K562 (cell line): ENCODE results near the gene EXOC3. TPM values are rescaled to one million over a fixed set of nuclear protein-coding genes. Genes with fewer than 3 reads are reported as not detected.
A peak's percentile ranks its signal among the peaks of the same experiment; 100 is the strongest.

Source experiments
- CBX3 ChIP-seq, 2 experiments: IDR thresholded peaks; 1 replicate in 1 of 2; 2 replicates in 1 of 2; pipeline ENCODE4 v1.6.1; 2012; ENCODE audit warnings: inconsistent platforms in 2 of 2, low read length in 2 of 2, borderline replicate concordance in 1 of 2, control low read depth in 1 of 2
- CSDE1 ChIP-seq, 2 experiments: fragments of 450-650 bp; IDR thresholded peaks; 2 replicates each; pipeline ENCODE4 v1.6.1; 2016; ENCODE audit warnings: mild to moderate bottlenecking in 1 of 2
- GABPB1 ChIP-seq: sonication (generic); formaldehyde crosslinking; IDR thresholded peaks from 2 replicates; pipeline ENCODE4 v1.8.0; 2022; ENCODE audit warnings: mild to moderate bottlenecking, missing genetic modification reagents
- HDGF ChIP-seq: fragments of 450-650 bp; IDR thresholded peaks from 2 replicates; pipeline ENCODE4 v1.6.1; 2016
- IFI16 ChIP-seq: fragments of 250-450 bp; sonication (Bioruptor Pico); IDR thresholded peaks from 2 replicates; pipeline ENCODE4 v2.1.2; 2022; ENCODE audit warnings: mild to moderate bottlenecking, inconsistent platforms
- MECOM ChIP-seq: fragments of 250-450 bp; sonication (Bioruptor Pico); IDR thresholded peaks from 2 replicates; pipeline ENCODE4 v1.8.0; 2022; ENCODE audit warnings: inconsistent platforms
- NCOA6 ChIP-seq: fragments of 450-650 bp; IDR thresholded peaks from 2 replicates; pipeline ENCODE4 v1.6.1; 2017; ENCODE audit warnings: mild to moderate bottlenecking
- NR1H2 ChIP-seq: sonication (generic); formaldehyde crosslinking; IDR thresholded peaks from 2 replicates; pipeline ENCODE4 v1.4.0; 2020; ENCODE audit warnings: mild to moderate bottlenecking, missing genetic modification reagents
- RBM15 ChIP-seq: fragments of 200-400 bp; formaldehyde crosslinking; IDR thresholded peaks from 2 replicates; pipeline ENCODE4 v1.6.1; 2018; ENCODE audit warnings: mild to moderate bottlenecking, low read length, moderate library complexity; ENCODE audit not compliant: insufficient read depth
- ZBED1 ChIP-seq: IDR thresholded peaks from 2 replicates; pipeline ENCODE4 v1.6.1; 2014
- ZFP30 ChIP-seq: fragments of 250-450 bp; sonication (Bioruptor Pico); IDR thresholded peaks from 2 replicates; pipeline ENCODE4 v1.8.0; 2022; ENCODE audit warnings: moderate library complexity, mild to moderate bottlenecking, inconsistent platforms, borderline replicate concordance
- polyA plus RNA-seq, 8 experiments: library from polyadenylated mRNA; depleted of rRNA in 4 of 8; stranded (reverse) in 5 of 8; unstranded in 3 of 8; fragments of >200 nt; fragmentation: Nextera tagmentation in 2 of 8; fragmentation: Illumina TruSeq in 1 of 8; extraction: Ambion mirVana in 2 of 8; extraction: Trizol in 1 of 8; gene quantifications; 2 replicates each; pipeline versions ENCODE4 v1.2.1 to v1.2.3, GENCODE V29; 2011 to 2014; ENCODE audit warnings: inconsistent platforms in 1 of 8, missing spikeins in 1 of 8
- total RNA-seq, 7 experiments: library from RNA; depleted of rRNA in 6 of 7; stranded (reverse); fragments of >200 nt in 6 of 7; fragmentation: Illumina TruSeq in 2 of 7; extraction: Trizol in 2 of 7; gene quantifications; 2 replicates each; pipeline versions ENCODE4 v1.2.1 to v1.2.3, GENCODE V29; 2011 to 2021; ENCODE audit warnings: low replicate concordance in 1 of 7
- TF ChIP-seq, protein P1 (sequence below): fragments of 450-650 bp; conservative IDR thresholded peaks from 2 replicates; pipeline ENCODE4 v1.6.1; 2016; ENCODE audit warnings: missing genetic modification characterization, low read depth, mild to moderate bottlenecking, missing compliant biosample characterization, moderate library complexity
- TF ChIP-seq, protein P2 (sequence below): fragments of 250-450 bp; sonication (Bioruptor Pico); IDR thresholded peaks from 2 replicates; pipeline ENCODE4 v1.4.0; 2020; ENCODE audit warnings: borderline replicate concordance
- TF ChIP-seq, protein P3 (sequence below): fragments of 200-800 bp; sonication (Bioruptor generic); IDR thresholded peaks from 2 replicates; pipeline ENCODE4 v1.6.1; 2017; ENCODE audit warnings: missing genetic modification characterization, missing compliant biosample characterization
- TF ChIP-seq, protein P4 (sequence below), 2 experiments: fragments of 450-650 bp; conservative IDR thresholded peaks; 2 replicates each; pipeline ENCODE4 v1.6.1; 2017; ENCODE audit warnings: mild to moderate bottlenecking in 2 of 2, moderate library complexity in 2 of 2
- TF ChIP-seq, protein P5 (sequence below): fragments of 450-650 bp; IDR thresholded peaks from 2 replicates; pipeline ENCODE4 v1.6.1; 2017; ENCODE audit warnings: antibody characterized with exemption
- TF ChIP-seq, protein P6 (sequence below): sonication (generic); formaldehyde crosslinking; IDR thresholded peaks from 2 replicates; pipeline ENCODE4 v1.5.0; 2020; ENCODE audit warnings: missing genetic modification reagents

The EXOC3 gene
- total and polyA plus RNA-seq, 9 of the 15 experiments (the other 6 are each of a cell fraction or from before 2014, with no cell fraction given): 1.4 to 41.9 (median 22.4) TPM

DNA sequence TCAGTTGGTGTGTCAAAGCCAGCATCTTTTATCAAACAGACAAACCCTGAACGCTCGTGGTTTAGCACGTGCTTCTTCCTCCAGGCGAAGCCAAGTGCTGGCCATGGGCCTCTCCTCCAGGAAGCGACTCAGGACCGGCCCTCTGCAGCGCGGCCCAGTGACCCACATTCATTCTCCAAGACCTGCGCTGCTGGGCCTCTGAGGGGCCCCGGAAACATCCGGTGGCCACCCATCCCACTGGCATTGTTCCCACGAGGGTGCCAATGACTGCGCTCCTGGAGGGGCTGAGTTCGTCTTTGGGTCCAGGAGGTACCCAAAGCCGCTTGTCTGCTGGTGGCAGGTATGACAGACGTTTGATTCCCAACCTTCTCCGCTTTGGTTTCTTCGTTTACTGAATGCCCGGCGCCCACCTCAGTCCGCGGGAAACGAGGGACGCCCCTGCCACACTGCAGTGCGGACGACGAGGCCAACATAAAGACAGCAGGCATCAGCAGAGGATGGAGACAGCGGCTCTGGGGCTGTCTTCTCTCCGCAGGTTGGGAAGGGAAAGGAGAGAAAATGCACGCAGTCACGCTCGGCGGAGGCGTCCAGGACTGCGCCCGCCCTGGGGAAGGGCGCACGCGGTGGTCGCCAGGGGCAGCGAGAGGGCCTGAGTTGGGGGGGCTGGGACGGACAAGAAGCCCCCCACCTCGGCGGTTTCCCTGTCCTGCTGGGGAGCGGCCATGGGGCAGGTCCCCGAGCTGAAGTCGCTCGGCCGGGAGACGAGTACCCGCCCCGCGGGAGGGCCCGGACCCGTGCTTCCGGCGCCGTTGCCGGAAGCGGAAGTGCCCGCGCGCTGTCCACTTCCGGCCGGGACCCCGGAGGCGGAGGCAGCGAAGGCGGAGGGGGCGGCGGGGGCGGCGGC is at the start of gene EXOC3 (continued):
- TF ChIP-seq GABPB1 (CRISPR knock-in tag): peak; percentile 95
- TF ChIP-seq CBX3 (IDR thresholded peaks at IDR 0.05; ENCODE audit: borderline replicate concordance in 1 of 2, low read length in 2 of 2): peak in 1 of 2 experiments; percentile 80; a peak in 1 of 3 replicates
- no peak for TF ChIP-seq ZFP30 (CRISPR knock-in tag)
- TF ChIP-seq ZBED1: no peak
- no peak for TF ChIP-seq RBM15
- TF ChIP-seq, protein P1, sequence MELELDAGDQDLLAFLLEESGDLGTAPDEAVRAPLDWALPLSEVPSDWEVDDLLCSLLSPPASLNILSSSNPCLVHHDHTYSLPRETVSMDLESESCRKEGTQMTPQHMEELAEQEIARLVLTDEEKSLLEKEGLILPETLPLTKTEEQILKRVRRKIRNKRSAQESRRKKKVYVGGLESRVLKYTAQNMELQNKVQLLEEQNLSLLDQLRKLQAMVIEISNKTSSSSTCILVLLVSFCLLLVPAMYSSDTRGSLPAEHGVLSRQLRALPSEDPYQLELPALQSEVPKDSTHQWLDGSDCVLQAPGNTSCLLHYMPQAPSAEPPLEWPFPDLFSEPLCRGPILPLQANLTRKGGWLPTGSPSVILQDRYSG (tag): peak; percentile 64; the same call in 1 of the 2 replicates
- TF ChIP-seq, protein P2, sequence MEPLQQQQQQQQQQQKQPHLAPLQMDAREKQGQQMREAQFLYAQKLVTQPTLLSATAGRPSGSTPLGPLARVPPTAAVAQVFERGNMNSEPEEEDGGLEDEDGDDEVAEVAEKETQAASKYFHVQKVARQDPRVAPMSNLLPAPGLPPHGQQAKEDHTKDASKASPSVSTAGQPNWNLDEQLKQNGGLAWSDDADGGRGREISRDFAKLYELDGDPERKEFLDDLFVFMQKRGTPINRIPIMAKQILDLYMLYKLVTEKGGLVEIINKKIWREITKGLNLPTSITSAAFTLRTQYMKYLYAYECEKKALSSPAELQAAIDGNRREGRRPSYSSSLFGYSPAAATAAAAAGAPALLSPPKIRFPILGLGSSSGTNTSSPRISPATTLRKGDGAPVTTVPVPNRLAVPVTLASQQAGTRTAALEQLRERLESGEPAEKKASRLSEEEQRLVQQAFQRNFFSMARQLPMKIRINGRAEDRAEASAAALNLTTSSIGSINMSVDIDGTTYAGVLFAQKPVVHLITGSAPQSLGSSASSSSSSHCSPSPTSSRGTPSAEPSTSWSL: no peak
- no peak for TF ChIP-seq NR1H2 (CRISPR knock-in tag)
- TF ChIP-seq NCOA6: no peak
- TF ChIP-seq, protein P3, sequence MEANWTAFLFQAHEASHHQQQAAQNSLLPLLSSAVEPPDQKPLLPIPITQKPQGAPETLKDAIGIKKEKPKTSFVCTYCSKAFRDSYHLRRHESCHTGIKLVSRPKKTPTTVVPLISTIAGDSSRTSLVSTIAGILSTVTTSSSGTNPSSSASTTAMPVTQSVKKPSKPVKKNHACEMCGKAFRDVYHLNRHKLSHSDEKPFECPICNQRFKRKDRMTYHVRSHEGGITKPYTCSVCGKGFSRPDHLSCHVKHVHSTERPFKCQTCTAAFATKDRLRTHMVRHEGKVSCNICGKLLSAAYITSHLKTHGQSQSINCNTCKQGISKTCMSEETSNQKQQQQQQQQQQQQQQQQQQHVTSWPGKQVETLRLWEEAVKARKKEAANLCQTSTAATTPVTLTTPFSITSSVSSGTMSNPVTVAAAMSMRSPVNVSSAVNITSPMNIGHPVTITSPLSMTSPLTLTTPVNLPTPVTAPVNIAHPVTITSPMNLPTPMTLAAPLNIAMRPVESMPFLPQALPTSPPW (CRISPR knock-in tag): peak; percentile 80
- TF ChIP-seq, protein P4, sequence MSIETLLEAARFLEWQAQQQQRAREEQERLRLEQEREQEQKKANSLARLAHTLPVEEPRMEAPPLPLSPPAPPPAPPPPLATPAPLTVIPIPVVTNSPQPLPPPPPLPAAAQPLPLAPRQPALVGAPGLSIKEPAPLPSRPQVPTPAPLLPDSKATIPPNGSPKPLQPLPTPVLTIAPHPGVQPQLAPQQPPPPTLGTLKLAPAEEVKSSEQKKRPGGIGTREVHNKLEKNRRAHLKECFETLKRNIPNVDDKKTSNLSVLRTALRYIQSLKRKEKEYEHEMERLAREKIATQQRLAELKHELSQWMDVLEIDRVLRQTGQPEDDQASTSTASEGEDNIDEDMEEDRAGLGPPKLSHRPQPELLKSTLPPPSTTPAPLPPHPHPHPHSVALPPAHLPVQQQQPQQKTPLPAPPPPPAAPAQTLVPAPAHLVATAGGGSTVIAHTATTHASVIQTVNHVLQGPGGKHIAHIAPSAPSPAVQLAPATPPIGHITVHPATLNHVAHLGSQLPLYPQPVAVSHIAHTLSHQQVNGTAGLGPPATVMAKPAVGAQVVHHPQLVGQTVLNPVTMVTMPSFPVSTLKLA (conservative IDR thresholded peaks at IDR 0.05): peak; percentile 62 to 84; a peak in 3 of 4 replicates
- no peak for TF ChIP-seq HDGF
- TF ChIP-seq, protein P5, sequence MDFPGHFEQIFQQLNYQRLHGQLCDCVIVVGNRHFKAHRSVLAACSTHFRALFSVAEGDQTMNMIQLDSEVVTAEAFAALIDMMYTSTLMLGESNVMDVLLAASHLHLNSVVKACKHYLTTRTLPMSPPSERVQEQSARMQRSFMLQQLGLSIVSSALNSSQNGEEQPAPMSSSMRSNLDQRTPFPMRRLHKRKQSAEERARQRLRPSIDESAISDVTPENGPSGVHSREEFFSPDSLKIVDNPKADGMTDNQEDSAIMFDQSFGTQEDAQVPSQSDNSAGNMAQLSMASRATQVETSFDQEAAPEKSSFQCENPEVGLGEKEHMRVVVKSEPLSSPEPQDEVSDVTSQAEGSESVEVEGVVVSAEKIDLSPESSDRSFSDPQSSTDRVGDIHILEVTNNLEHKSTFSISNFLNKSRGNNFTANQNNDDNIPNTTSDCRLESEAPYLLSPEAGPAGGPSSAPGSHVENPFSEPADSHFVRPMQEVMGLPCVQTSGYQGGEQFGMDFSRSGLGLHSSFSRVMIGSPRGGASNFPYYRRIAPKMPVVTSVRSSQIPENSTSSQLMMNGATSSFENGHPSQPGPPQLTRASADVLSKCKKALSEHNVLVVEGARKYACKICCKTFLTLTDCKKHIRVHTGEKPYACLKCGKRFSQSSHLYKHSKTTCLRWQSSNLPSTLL: no peak
- TF ChIP-seq, protein P6, sequence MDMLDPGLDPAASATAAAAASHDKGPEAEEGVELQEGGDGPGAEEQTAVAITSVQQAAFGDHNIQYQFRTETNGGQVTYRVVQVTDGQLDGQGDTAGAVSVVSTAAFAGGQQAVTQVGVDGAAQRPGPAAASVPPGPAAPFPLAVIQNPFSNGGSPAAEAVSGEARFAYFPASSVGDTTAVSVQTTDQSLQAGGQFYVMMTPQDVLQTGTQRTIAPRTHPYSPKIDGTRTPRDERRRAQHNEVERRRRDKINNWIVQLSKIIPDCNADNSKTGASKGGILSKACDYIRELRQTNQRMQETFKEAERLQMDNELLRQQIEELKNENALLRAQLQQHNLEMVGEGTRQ: no peak
- TF ChIP-seq CSDE1 (IDR thresholded peaks at IDR 0.05): no peak
- TF ChIP-seq MECOM (CRISPR knock-in tag): no peak
- TF ChIP-seq IFI16 (CRISPR knock-in tag): no peak
